Measurements from ENCODE around the gene GALNTL6.

The GALNTL6 gene

DNA sequence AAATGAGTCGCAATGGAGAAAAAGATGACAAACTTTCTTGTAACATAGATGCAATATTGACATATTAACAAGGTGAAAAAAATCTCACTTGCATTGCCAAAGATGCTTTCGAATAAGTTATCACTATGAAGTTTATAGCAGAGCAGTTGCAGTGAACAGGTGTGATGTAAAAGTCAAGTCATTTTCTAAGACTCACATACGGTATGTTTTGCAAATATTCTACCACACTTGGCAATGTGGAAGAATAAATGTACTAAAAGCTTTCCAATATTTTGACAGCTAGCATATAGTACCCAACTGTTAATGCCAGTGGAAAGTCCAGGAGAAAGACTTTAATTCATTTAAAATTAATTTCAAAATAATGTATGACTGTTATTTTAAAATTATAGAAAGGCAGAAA is 76.5 kb downstream of the GALNTL6 start:
- no peak for DNase-seq (ENCODE audit: low read depth)

DNA sequence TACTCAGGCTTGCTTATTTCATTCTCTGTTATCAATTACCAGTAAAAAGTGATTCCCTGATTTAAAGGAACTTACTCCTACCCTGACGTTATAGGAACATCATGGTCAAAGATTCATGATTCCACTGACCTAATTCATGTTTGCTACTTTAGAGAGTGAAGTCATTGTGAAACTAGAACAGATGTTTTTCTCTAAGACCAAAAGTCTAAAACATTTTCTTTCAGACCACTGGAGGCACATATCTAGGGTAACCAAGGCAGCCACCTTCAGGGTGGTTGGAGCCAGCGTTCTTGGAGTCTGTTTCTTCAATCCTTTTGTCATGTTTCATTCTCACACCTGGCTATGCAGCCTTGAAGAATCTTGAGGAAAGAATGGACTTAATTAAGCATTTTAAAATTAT is 77.8 kb downstream of the GALNTL6 start:
- no peak for DNase-seq (ENCODE audit: low read depth)

GRCh38 chr4:171896426-171896825 is 83.2 kb downstream of the GALNTL6 start:
- no peak for DNase-seq (ENCODE audit: low read depth)

DNA sequence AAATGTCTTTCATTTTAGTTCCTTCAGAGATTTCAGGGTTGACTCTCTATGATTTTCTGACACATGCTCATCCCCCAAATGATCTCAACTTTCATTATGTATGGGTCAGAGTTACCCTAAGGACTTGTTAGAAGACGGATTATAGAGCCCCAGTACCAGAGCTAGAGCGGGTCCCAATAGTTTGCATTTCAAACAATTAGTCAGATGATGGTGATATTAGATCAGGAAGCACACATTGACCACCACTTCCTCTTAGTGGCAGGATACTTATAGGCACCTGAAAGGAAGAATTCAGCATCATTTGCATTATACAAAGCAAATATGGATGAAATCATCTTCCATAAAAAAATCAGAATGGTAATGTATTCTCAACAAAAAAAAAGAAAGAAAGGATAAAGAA is 106.1 kb downstream of the GALNTL6 start:
- DNase-seq (ENCODE audit: low read depth) = no peak

- DNase-seq (ENCODE audit: low read depth) = no peak
These were observed 107.7 kb downstream of the GALNTL6 start for GRCh38 chr4:171920901-171921300.

GRCh38 chr4:171924746-171925376 is 111.7 kb downstream of the GALNTL6 start:
- no peak for DNase-seq (ENCODE audit: low read depth)

GRCh38 chr4:171928336-171928735 is 115.1 kb downstream of the GALNTL6 start:
- DNase-seq (ENCODE audit: low read depth) = no peak

- DNase-seq (ENCODE audit: low read depth) = no peak
These were observed 116.3 kb downstream of the GALNTL6 start for GRCh38 chr4:171929477-171929876.

DNA sequence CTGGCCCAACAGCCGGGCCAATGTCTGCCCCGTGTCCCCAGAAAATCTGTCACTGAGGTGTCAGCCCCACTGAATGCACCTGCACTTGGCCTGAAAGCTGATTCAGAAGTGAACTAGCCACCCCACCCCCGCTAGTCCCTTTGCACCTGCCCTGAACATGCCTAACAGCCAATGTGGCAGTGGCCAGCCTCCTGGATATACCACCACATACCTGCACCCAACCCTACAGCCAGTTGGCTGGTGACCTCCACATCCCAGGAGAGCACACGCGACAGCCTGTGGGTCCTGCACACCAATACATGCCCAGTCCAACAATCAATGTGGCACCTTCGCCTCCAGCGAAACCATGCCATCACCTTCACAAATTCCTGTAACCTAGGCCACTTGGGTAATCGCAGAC is 116.7 kb downstream of the GALNTL6 start:
- no peak for DNase-seq (ENCODE audit: low read depth)

GRCh38 chr4:171932238-171932637 is 119.0 kb downstream of the GALNTL6 start:
- DNase-seq (ENCODE audit: low read depth) = no peak

DNA sequence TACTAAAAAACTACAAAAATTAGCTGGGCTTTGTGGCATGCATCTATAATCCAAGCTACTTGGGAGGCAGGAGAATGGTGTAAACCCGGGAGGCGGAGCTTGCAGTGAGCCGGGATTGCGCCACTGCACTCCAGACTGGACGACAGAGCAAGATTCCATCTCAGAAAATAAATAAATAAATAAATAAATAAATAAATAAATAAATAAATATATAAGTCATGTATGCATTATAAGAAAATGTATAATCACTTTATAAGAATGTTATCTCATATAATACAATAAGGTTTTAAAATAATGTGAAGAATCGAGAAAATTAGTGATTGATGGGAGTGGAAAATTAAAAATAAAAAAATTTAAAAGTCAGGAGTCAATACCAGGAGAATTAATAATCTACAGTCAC is 127.5 kb downstream of the GALNTL6 start:
- no peak for DNase-seq (ENCODE audit: low read depth)

GRCh38 chr4:171947400-171947799 is 134.2 kb downstream of the GALNTL6 start:
- DNase-seq (ENCODE audit: low read depth) = no peak

DNA sequence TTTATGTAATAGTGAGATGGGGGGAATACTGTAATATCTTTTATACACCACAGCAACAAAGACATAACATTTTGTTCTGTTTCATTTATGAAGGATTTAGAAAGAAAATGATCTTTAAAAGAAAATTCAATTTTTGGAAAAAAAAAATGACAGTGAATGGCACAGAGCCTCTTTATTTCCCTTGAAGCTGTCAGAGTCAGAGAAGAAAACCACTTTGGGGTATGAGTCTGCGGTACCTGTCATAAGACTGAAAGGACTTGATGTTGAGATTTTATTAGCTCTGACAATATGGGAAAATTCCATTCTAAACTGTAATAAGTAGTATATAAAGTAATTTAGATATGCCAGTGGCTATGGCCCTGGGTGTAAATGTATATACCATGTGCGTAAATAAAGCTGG is 134.8 kb downstream of the GALNTL6 start:
- DNase-seq (ENCODE audit: low read depth) = no peak

- DNase-seq (ENCODE audit: low read depth) = no peak
These were observed 141.4 kb downstream of the GALNTL6 start for GRCh38 chr4:171954650-171955049.

- DNase-seq (ENCODE audit: low read depth) = no peak
These were observed 143.5 kb downstream of the GALNTL6 start for GRCh38 chr4:171956678-171957077.

GRCh38 chr4:171962110-171962509 is 148.9 kb downstream of the GALNTL6 start:
- no peak for DNase-seq (ENCODE audit: low read depth)

- DNase-seq (ENCODE audit: low read depth) = no peak
These were observed 153.2 kb downstream of the GALNTL6 start for GRCh38 chr4:171966356-171966755.

DNA sequence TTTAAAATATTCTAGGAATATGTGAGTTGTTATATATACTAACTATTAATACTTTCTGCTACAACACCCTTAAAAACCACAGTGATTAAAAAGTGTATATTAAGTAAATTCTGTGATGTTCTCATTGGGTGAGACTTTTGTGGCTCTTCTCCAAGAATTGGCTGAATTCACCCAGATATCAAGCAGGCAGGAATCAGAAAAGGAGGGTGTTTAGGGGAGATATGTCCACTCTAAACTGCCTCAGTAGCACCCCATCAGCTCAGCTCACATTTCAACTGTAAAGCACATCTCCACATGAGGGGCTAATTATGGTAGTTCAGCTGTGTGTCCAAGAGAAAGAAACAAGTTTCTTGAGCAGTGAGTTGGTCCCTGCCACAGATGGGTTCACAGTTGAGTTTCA is 165.0 kb downstream of the GALNTL6 start:
- DNase-seq (ENCODE audit: low read depth) = no peak

- DNase-seq (ENCODE audit: low read depth) = no peak
These were observed 166.3 kb downstream of the GALNTL6 start for GRCh38 chr4:171979461-171979860.

- no peak for DNase-seq (ENCODE audit: low read depth)
These were observed 168.0 kb downstream of the GALNTL6 start for GRCh38 chr4:171981185-171981584.

GRCh38 chr4:171983935-171984805 is 171.0 kb downstream of the GALNTL6 start:
- no peak for DNase-seq (ENCODE audit: low read depth)

DNA sequence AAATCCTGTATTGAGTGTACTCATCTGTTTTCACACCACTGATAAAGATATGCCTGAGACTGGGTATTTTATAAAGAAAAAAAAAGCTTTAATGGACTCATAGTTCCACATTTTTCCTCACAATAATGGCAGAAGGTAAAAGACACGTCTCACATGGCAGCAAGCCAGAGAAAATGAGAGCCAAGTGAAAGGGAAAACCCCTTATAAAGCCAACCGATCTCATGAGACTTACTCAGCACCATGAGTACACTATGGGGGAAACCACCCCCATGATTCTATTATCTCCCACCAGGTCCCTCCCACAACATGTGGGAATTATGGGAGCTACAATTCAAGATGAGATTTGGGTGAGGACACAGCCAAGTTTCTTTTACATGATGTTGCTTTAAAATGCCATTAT is 171.9 kb downstream of the GALNTL6 start:
- DNase-seq (ENCODE audit: low read depth) = no peak

DNA sequence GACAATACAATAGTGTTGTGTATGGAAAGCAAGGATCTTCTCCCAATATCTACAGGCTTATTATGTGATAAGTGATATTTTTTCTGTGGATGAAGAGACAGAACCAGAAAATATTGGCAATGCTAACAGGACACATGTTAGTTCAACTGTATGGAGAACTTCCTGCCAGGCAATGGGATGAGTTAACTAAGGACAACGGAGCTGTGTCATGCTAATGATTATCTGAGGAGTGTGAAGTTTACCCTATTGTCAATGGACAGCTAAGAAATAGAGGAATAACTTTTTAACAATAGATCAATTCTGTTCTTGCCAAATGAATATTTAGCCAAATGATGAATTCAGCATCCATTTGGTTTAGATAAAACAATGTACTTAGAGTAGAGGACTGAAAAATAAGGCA is 180.0 kb downstream of the GALNTL6 start:
- DNase-seq (ENCODE audit: low read depth) = no peak

DNA sequence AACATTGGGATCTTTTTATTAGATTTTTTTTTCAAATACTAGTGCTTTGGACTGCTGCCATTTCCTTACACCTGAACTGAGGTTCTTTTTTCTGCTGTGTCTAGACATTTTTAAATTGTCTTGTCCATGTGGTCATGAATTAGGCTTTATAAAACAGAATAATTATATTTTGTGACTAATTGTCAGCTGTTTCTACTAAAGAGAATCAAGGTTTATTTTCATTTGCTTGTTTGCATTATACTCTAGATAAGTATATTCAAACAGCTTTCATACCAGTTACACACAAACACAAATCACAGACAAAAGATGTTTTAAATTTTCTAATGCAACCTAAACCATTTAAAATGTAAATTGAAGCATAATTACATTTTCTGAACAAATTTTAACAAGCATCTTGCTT is 194.7 kb downstream of the GALNTL6 start:
- DNase-seq (ENCODE audit: low read depth) = no peak
